ENCODE data around the gene TEX28. TPM values are rescaled to one million over a fixed set of nuclear protein-coding genes. Genes with fewer than 3 reads are reported as not detected.

Gene TEX28
- polyA plus RNA-seq, 2 of the 4 experiments (the other 2 are of a cell fraction), result not detected

GRCh38 chrX:154313147-154313546, 18.2 kb upstream of the TEX28 start:
- H3K4me2 ChIP-seq, result no peak overlapping the region
- H3K4me3 ChIP-seq, result no peak overlapping the region
- no peak overlapping the region for H3K27ac ChIP-seq
- WGBS (ENCODE audit: missing lambda C conversion rate), result 80% methylated on average over 5 of the region's 5 CpGs
- ATAC-seq (no peak), DNase-seq (ENCODE audit: low read depth in 1 of 2, low spot score in 1 of 2) (no peak), FAIRE-seq (no peak)
- no peaks in the 10 kb centered on the region for H3K4me1 ChIP-seq
- ChIA-PET CTCF (interaction anchor here (0.8 to 1.0 kb wide), 2 partner anchors 9 to 16 kb away, joined by 3 read pairs; no protein-coding TSS in a partner anchor), POLR2A (no interaction called here)
- no peaks in the 10 kb centered on the region for H3K9me3 ChIP-seq
- TF ChIP-seq HDAC2 (IDR thresholded peaks at IDR 0.05) (no peak), NPAS2 (CRISPR knock-in tag; IDR thresholded peaks at IDR 0.05; ENCODE audit: borderline replicate concordance) (no peak), HES2 (IDR thresholded peaks at IDR 0.05) (no peak), EP300 (IDR thresholded peaks at IDR 0.05) (no peak), POLR2A (IDR thresholded peaks at IDR 0.05; ENCODE audit: low read length) (no peak), JUN (IDR thresholded peaks at IDR 0.05) (no peak), MAFK (IDR thresholded peaks at IDR 0.05; ENCODE audit: partially characterized antibody) (no peak), NFE2L2 (conservative IDR thresholded peaks at IDR 0.05; ENCODE audit: low read length) (no peak), MAX (IDR thresholded peaks at IDR 0.05) (no peak), JUNB (IDR thresholded peaks at IDR 0.05) (no peak), RAD21 (conservative IDR thresholded peaks at IDR 0.05 in 1 of 2, IDR thresholded peaks at IDR 0.05 in 1 of 2) (no peak), HOXB5 (CRISPR knock-in tag; IDR thresholded peaks at IDR 0.05) (no peak), ZC3H11A (IDR thresholded peaks at IDR 0.05) (no peak), BCL3 (IDR thresholded peaks at IDR 0.05) (no peak), CHD2 (IDR thresholded peaks at IDR 0.05; ENCODE audit: low read length, partially characterized antibody) (no peak), HOXA7 (CRISPR knock-in tag; IDR thresholded peaks at IDR 0.05) (no peak), KDM5A (IDR thresholded peaks at IDR 0.05) (no peak), SMC3 (IDR thresholded peaks at IDR 0.05) (no peak), REST (IDR thresholded peaks at IDR 0.05) (no peak), ELK1 (IDR thresholded peaks at IDR 0.05; ENCODE audit: low read depth, low read length) (no peak)

GRCh38 chrX:154312116-154312515, 17.2 kb upstream of the TEX28 start:
- Histone ChIP-seq H3K4me3 (no peak overlapping the region), H3K4me2 (no peak overlapping the region), H3K4me1 (no peaks in the 10 kb centered on the region), H3K27ac (no peak overlapping the region), H3K9me3 (no peaks in the 10 kb centered on the region)
- ChIA-PET CTCF (no interaction called here), POLR2A (no interaction called here)
- no peak for TF ChIP-seq CBX2 (IDR thresholded peaks at IDR 0.05; ENCODE audit: borderline replicate concordance, low read depth)
- TF ChIP-seq EHMT2 (IDR thresholded peaks at IDR 0.05; ENCODE audit: low read depth), result no peak
- no peak for TF ChIP-seq MAFK (IDR thresholded peaks at IDR 0.05; ENCODE audit: partially characterized antibody)
- no peak for TF ChIP-seq POLR2AphosphoS2 (conservative IDR thresholded peaks at IDR 0.05; ENCODE audit: low read length)
- no peak for TF ChIP-seq RARB (CRISPR knock-in tag; IDR thresholded peaks at IDR 0.05)
- TF ChIP-seq HES2 (IDR thresholded peaks at IDR 0.05), result no peak
- TF ChIP-seq ZC3H11A (IDR thresholded peaks at IDR 0.05), result no peak
- no peak for TF ChIP-seq ESRRA (IDR thresholded peaks at IDR 0.05; ENCODE audit: borderline replicate concordance, low read length)
- no peak for TF ChIP-seq ATOH8 (CRISPR knock-in tag; IDR thresholded peaks at IDR 0.05; ENCODE audit: low read depth)
- no peak for TF ChIP-seq POLR2A (IDR thresholded peaks at IDR 0.05; ENCODE audit: low read length)
- no peak for TF ChIP-seq JUNB (IDR thresholded peaks at IDR 0.05)
- TF ChIP-seq RCOR1 (IDR thresholded peaks at IDR 0.05; ENCODE audit: low read depth, low read length), result no peak
- no peak for TF ChIP-seq E2F6 (IDR thresholded peaks at IDR 0.05; ENCODE audit: borderline replicate concordance, low read depth)
- TF ChIP-seq PHF8 (IDR thresholded peaks at IDR 0.05; ENCODE audit: borderline replicate concordance, low read depth), result no peak
- TF ChIP-seq KDM5A (IDR thresholded peaks at IDR 0.05), result no peak
- no peak for TF ChIP-seq RNF2 (IDR thresholded peaks at IDR 0.05; ENCODE audit: borderline replicate concordance, low read depth)
- no peak for TF ChIP-seq TP53 (CRISPR knock-in tag; IDR thresholded peaks at IDR 0.05)
- ATAC-seq (no peak), DNase-seq (ENCODE audit: low read depth in 1 of 2, low spot score in 1 of 2) (no peak), FAIRE-seq (no peak)
- WGBS (ENCODE audit: missing lambda C conversion rate), result 78% methylated on average over 7 of the region's 7 CpGs
